ENCODE data around the gene CDH18. TPM values are rescaled to one million over a fixed set of nuclear protein-coding genes. Genes with fewer than 3 reads are reported as not detected.

The CDH18 gene
- total RNA-seq, 1 experiment from 2014 or later, result 0.15 TPM

GRCh38 chr5:19734776-19735175, 253.2 kb downstream of the CDH18 start:
- H3K4me2 ChIP-seq (ENCODE audit: low read length), result peak overlapping the region; percentile 11
- no peaks in the 10 kb centered on the region for H3F3A ChIP-seq (ENCODE audit: low read length, unreplicated experiment)
- ChIA-PET POLR2A (ENCODE audit: unreplicated experiment) (no interaction called here), CTCF (no interaction called here)
- H3K9me2 ChIP-seq (replicated peaks; ENCODE audit: low read length), result no peaks in the 10 kb centered on the region
- H3K4me1 ChIP-seq (ENCODE audit: insufficient read depth, low read length), result peaks cover 13% of the 10 kb centered on the region
- no TSS peak for BruUV-seq (replicated peaks)
- H2AFZ ChIP-seq (ENCODE audit: low read length), result no peak overlapping the region
- no peaks in the 10 kb centered on the region for H3K36me3 ChIP-seq (ENCODE audit: low read depth, low read length)
- H3K9ac ChIP-seq (ENCODE audit: low read length), result no peak overlapping the region
- H4K20me1 ChIP-seq (ENCODE audit: low read length), result no peaks in the 10 kb centered on the region
- no peak overlapping the region for H3K4me3 ChIP-seq (ENCODE audit: low read length)
- ATAC-seq (peak; percentile 71), DNase-seq (peak; percentile 84)
- H3K27ac ChIP-seq (ENCODE audit: low read length), result peak overlapping the region; percentile 36
- intact Hi-C loops (cut with micrococcal nuclease), result no loop called here
- H3K27me3 ChIP-seq (ENCODE audit: low read length), result no peaks in the 10 kb centered on the region
- TF ChIP-seq EZH2phosphoT487 (IDR thresholded peaks at IDR 0.05; ENCODE audit: borderline replicate concordance, low read length) (no peak), EZH2 (IDR thresholded peaks at IDR 0.05; ENCODE audit: low read length, unreplicated experiment) (no peak), CTCF (conservative IDR thresholded peaks at IDR 0.05; ENCODE audit: low read depth, low read length) (no peak)
- H3K79me2 ChIP-seq (ENCODE audit: low read length), result no peaks in the 10 kb centered on the region
- H3K9me3 ChIP-seq (ENCODE audit: low read length), result no peaks in the 10 kb centered on the region

- no peak overlapping the region for H2AFZ ChIP-seq (ENCODE audit: low read length)
- no peak for DNase-seq
- no peak overlapping the region for H3K4me3 ChIP-seq (ENCODE audit: low read length)
- H3F3A ChIP-seq (ENCODE audit: low read length, unreplicated experiment), result no peaks in the 10 kb centered on the region
- H4K20me1 ChIP-seq (ENCODE audit: low read length), result no peaks in the 10 kb centered on the region
- intact Hi-C loops (cut with micrococcal nuclease), result no loop called here
- H3K79me2 ChIP-seq (ENCODE audit: low read length), result no peaks in the 10 kb centered on the region
- no peak overlapping the region for H3K9ac ChIP-seq (ENCODE audit: low read length)
- ChIA-PET CTCF (no interaction called here), POLR2A (ENCODE audit: unreplicated experiment) (no interaction called here)
- no peaks in the 10 kb centered on the region for H3K36me3 ChIP-seq (ENCODE audit: low read depth, low read length)
- H3K27me3 ChIP-seq (ENCODE audit: low read length), result no peaks in the 10 kb centered on the region
- ATAC-seq, result no peak
- H3K9me3 ChIP-seq (ENCODE audit: low read length), result no peaks in the 10 kb centered on the region
- no peak for TF ChIP-seq EZH2 (IDR thresholded peaks at IDR 0.05; ENCODE audit: low read length, unreplicated experiment)
- peak overlapping the region; percentile 11; the same call in 1 of the 2 replicates for H3K4me2 ChIP-seq (ENCODE audit: low read length)
- peak overlapping the region; percentile 34 for H3K27ac ChIP-seq (ENCODE audit: low read length)
- no TSS peak for BruUV-seq (replicated peaks)
- no peaks in the 10 kb centered on the region for H3K9me2 ChIP-seq (replicated peaks; ENCODE audit: low read length)
- H3K4me1 ChIP-seq (ENCODE audit: insufficient read depth, low read length), result peaks cover 13% of the 10 kb centered on the region
These were observed 254.1 kb downstream of the CDH18 start for GRCh38 chr5:19733612-19734495.

- no peak for TF ChIP-seq EZH2phosphoT487 (IDR thresholded peaks at IDR 0.05; ENCODE audit: borderline replicate concordance, low read length)
- ChIA-PET POLR2A (ENCODE audit: unreplicated experiment) (no interaction called here), CTCF (no interaction called here)
- DNase-seq, result no peak
- no peak overlapping the region for H3K9ac ChIP-seq (ENCODE audit: low read length)
- H3K27me3 ChIP-seq (ENCODE audit: low read length), result no peaks in the 10 kb centered on the region
- H3K27ac ChIP-seq (ENCODE audit: low read length), result no peak overlapping the region
- H3K79me2 ChIP-seq (ENCODE audit: low read length), result no peaks in the 10 kb centered on the region
- no peaks in the 10 kb centered on the region for H3F3A ChIP-seq (ENCODE audit: low read length, unreplicated experiment)
- no peaks in the 10 kb centered on the region for H4K20me1 ChIP-seq (ENCODE audit: low read length)
- H3K4me1 ChIP-seq (ENCODE audit: insufficient read depth, low read length), result no peaks in the 10 kb centered on the region
- no peaks in the 10 kb centered on the region for H3K9me3 ChIP-seq (ENCODE audit: low read length)
- peak overlapping the region; percentile 39; the same call in 1 of the 2 replicates for H2AFZ ChIP-seq (ENCODE audit: low read length)
- no peaks in the 10 kb centered on the region for H3K9me2 ChIP-seq (replicated peaks; ENCODE audit: low read length)
- intact Hi-C loops (cut with micrococcal nuclease), result no loop called here
- H3K4me2 ChIP-seq (ENCODE audit: low read length), result no peak overlapping the region
- no peaks in the 10 kb centered on the region for H3K36me3 ChIP-seq (ENCODE audit: low read depth, low read length)
- no peak for ATAC-seq
- H3K4me3 ChIP-seq (ENCODE audit: low read length), result no peak overlapping the region
- BruUV-seq (replicated peaks), result no TSS peak
These were observed 259.4 kb downstream of the CDH18 start for GRCh38 chr5:19728571-19728970.
